ES-I3 (cell line): ENCODE measurements around the gene VIT.
"Not testable (repeated sequence)": the region's sequence is repeated elsewhere in the genome, so short reads cannot be mapped to it uniquely, and the experiment has no call there.

Source experiments
- H3K36me3 ChIP-seq: 2 replicates; pipeline ENCODE4 v1.6.1; 2013; ENCODE audit warnings: mild to moderate bottlenecking, low read length, control low read depth, moderate library complexity; ENCODE audit not compliant: insufficient read depth
- H3K4me1 ChIP-seq: 2 replicates; pipeline ENCODE4 v1.6.1; 2013; ENCODE audit warnings: mild to moderate bottlenecking, control low read depth, low read length; ENCODE audit not compliant: insufficient read depth
- H3K9ac ChIP-seq: 2 replicates; pipeline ENCODE4 v1.6.1; 2013; ENCODE audit warnings: low read depth, mild to moderate bottlenecking, low read length, moderate library complexity
- H3K9me3 ChIP-seq: 2 replicates; pipeline ENCODE4 v1.6.1; 2013; ENCODE audit warnings: mild to moderate bottlenecking, low read length, moderate library complexity; ENCODE audit not compliant: control insufficient read depth, insufficient read depth

VIT gene

GRCh38 chr2:36670881-36671595, 25.5 kb upstream of the VIT start:
- no peak overlapping the region for H3K9ac ChIP-seq
- H3K9me3 ChIP-seq, result no peaks in the 10 kb centered on the region
- peaks cover 3% of the 10 kb centered on the region for H3K4me1 ChIP-seq
- H3K36me3 ChIP-seq, result no peaks in the 10 kb centered on the region

- Histone ChIP-seq H3K9me3 (no peaks in the 10 kb centered on the region), H3K9ac (no peak overlapping the region), H3K36me3 (no peaks in the 10 kb centered on the region), H3K4me1 (peaks cover 3% of the 10 kb centered on the region)
These were observed 24.8 kb upstream of the VIT start for GRCh38 chr2:36671731-36672130.

GRCh38 chr2:36672199-36672598, 24.3 kb upstream of the VIT start:
- peaks cover 3% of the 10 kb centered on the region for H3K4me1 ChIP-seq
- no peaks in the 10 kb centered on the region for H3K9me3 ChIP-seq
- H3K9ac ChIP-seq, result no peak overlapping the region
- H3K36me3 ChIP-seq, result no peaks in the 10 kb centered on the region

- H3K9me3 ChIP-seq, result peaks cover 4% of the 10 kb centered on the region; the same call in 1 of the 2 replicates
- H3K9ac ChIP-seq, result no peak overlapping the region
- no peaks in the 10 kb centered on the region for H3K36me3 ChIP-seq
- no peaks in the 10 kb centered on the region; the same call in 1 of the 2 replicates for H3K4me1 ChIP-seq
These were observed 20.8 kb upstream of the VIT start for GRCh38 chr2:36675579-36676282.

- H3K36me3 ChIP-seq, result no peaks in the 10 kb centered on the region
- no peak overlapping the region for H3K9ac ChIP-seq
- no peaks in the 10 kb centered on the region; the same call in 1 of the 2 replicates for H3K4me1 ChIP-seq
- peaks cover 4% of the 10 kb centered on the region; the same call in 1 of the 2 replicates for H3K9me3 ChIP-seq
These were observed 20.1 kb upstream of the VIT start for GRCh38 chr2:36676364-36676763.

- Histone ChIP-seq H3K9ac (no peak overlapping the region), H3K36me3 (no peaks in the 10 kb centered on the region), H3K4me1 (no peaks in the 10 kb centered on the region; the same call in 1 of the 2 replicates), H3K9me3 (peaks cover 4% of the 10 kb centered on the region; the same call in 1 of the 2 replicates)
These were observed 19.1 kb upstream of the VIT start for GRCh38 chr2:36677386-36677785.

GRCh38 chr2:36677996-36678605, 18.4 kb upstream of the VIT start:
- Histone ChIP-seq H3K4me1 (no peaks in the 10 kb centered on the region; the same call in 1 of the 2 replicates), H3K9ac (no peak overlapping the region), H3K9me3 (peaks cover 4% of the 10 kb centered on the region; the same call in 1 of the 2 replicates), H3K36me3 (no peaks in the 10 kb centered on the region)

GRCh38 chr2:36678856-36679255, 17.7 kb upstream of the VIT start:
- H3K36me3 ChIP-seq, result no peaks in the 10 kb centered on the region
- no peak overlapping the region for H3K9ac ChIP-seq
- no peaks in the 10 kb centered on the region; the same call in 1 of the 2 replicates for H3K4me1 ChIP-seq
- H3K9me3 ChIP-seq, result peaks cover 4% of the 10 kb centered on the region; the same call in 1 of the 2 replicates

- Histone ChIP-seq H3K36me3 (no peaks in the 10 kb centered on the region), H3K9ac (no peak overlapping the region), H3K4me1 (no peaks in the 10 kb centered on the region; the same call in 1 of the 2 replicates), H3K9me3 (peaks cover 4% of the 10 kb centered on the region; the same call in 1 of the 2 replicates)
These were observed 16.5 kb upstream of the VIT start for GRCh38 chr2:36680012-36680411.

- Histone ChIP-seq H3K9me3 (peaks cover 4% of the 10 kb centered on the region; the same call in 1 of the 2 replicates), H3K36me3 (no peaks in the 10 kb centered on the region), H3K9ac (no peak overlapping the region), H3K4me1 (no peaks in the 10 kb centered on the region)
These were observed 13.9 kb upstream of the VIT start for GRCh38 chr2:36682562-36682961.

- Histone ChIP-seq H3K36me3 (no peaks in the 10 kb centered on the region), H3K4me1 (no peaks in the 10 kb centered on the region), H3K9ac (no peak overlapping the region), H3K9me3 (peaks cover 4% of the 10 kb centered on the region; the same call in 1 of the 2 replicates)
These were observed 13.5 kb upstream of the VIT start for GRCh38 chr2:36683002-36683401.

GRCh38 chr2:36688291-36688690, 8.2 kb upstream of the VIT start:
- H3K9me3 ChIP-seq, H3K36me3 ChIP-seq, H3K9ac ChIP-seq, H3K4me1 ChIP-seq: not testable (repeated sequence)

- H3K36me3 ChIP-seq, H3K9me3 ChIP-seq, H3K4me1 ChIP-seq, H3K9ac ChIP-seq: not testable (repeated sequence)
These were observed 7.5 kb upstream of the VIT start for GRCh38 chr2:36689013-36689412.

- H3K4me1 ChIP-seq, result 0 out of 2 replicates have a peak, but pooled peaks cover under 1% of the 10 kb centered on the region
- no peak overlapping the region for H3K9ac ChIP-seq
- no peaks in the 10 kb centered on the region for H3K9me3 ChIP-seq
- no peaks in the 10 kb centered on the region for H3K36me3 ChIP-seq
These were observed 4.4 kb upstream of the VIT start for GRCh38 chr2:36692121-36692520.
